IMR-90 (cell line): ENCODE data around the gene PAFAH1B1. TPM values are rescaled to one million over a fixed set of nuclear protein-coding genes. Genes with fewer than 3 reads are reported as not detected.

ENCODE experiments used
- ATAC-seq: fragments of 200-7000 bp; cut with Tn5 transposase; 2 replicates; pipeline ENCODE4 v1.9.1; 2020; ENCODE audit warnings: low read depth, mild to moderate bottlenecking, moderate library complexity
- BruUV-seq: library from RNA; stranded (reverse); fragments of 400-500 nt; replicated peaks from 2 replicates; lab custom pipeline; 2021; lab: Mats Ljungman, UMichigan
- CTCF ChIA-PET: fragments of 300-600 bp; formaldehyde crosslinking; extraction: SDS; loops from one replicate; lab custom pipeline; 2021; ENCODE audit warnings: antibody characterized with exemption; lab: Yijun Ruan, JAX
- POLR2A ChIA-PET: fragments of 300-600 bp; sonication (Branson Sonifier 250); formaldehyde crosslinking; loops from one replicate; lab custom pipeline; 2022; ENCODE audit warnings: antibody characterized with exemption; ENCODE audit not compliant: unreplicated experiment; lab: Charles Lee
- DNase-seq: peaks from one replicate; pipeline ENCODE4 v3.0.0; 2013
- H2AFZ ChIP-seq: replicated peaks from 2 replicates; pipeline ENCODE3; 2013; ENCODE audit warnings: low read length, mild to moderate bottlenecking; ENCODE audit not compliant: poor library complexity
- H2AK5ac ChIP-seq: 2 replicates; pipeline ENCODE4 v1.6.1; 2013; ENCODE audit warnings: low read depth, low read length, inconsistent platforms
- H2AK9ac ChIP-seq: replicated peaks from 2 replicates; pipeline ENCODE3; 2013; ENCODE audit warnings: mild to moderate bottlenecking, low read depth, low read length, moderate library complexity; ENCODE audit not compliant: poor library complexity
- H2BK120ac ChIP-seq: 2 replicates; pipeline ENCODE4 v1.6.1; 2013; ENCODE audit warnings: low read depth, low read length, inconsistent platforms
- H2BK15ac ChIP-seq: 3 replicates; pipeline ENCODE4 v1.6.1; 2013; ENCODE audit warnings: low read depth, low read length, inconsistent platforms
- H2BK20ac ChIP-seq: 2 replicates; pipeline ENCODE4 v1.6.1; 2013; ENCODE audit warnings: low read depth, mild to moderate bottlenecking, inconsistent platforms, low read length, moderate library complexity
- H2BK5ac ChIP-seq: 2 replicates; pipeline ENCODE4 v1.6.1; 2013; ENCODE audit warnings: mild to moderate bottlenecking, low read depth, low read length, inconsistent platforms; ENCODE audit not compliant: poor library complexity, severe bottlenecking
- H3K14ac ChIP-seq: replicated peaks from 2 replicates; pipeline ENCODE4 v1.6.1; 2013; ENCODE audit warnings: low read depth, low read length, inconsistent platforms
- H3K18ac ChIP-seq: 2 replicates; pipeline ENCODE4 v1.6.1; 2013; ENCODE audit warnings: low read depth, low read length, control low read depth
- H3K23ac ChIP-seq: 2 replicates; pipeline ENCODE4 v1.6.1; 2013; ENCODE audit warnings: low read depth, low read length, inconsistent platforms
- H3K27ac ChIP-seq: 2 replicates; pipeline ENCODE4 v1.5.1; 2013; ENCODE audit warnings: mild to moderate bottlenecking, control low read depth, low read length; ENCODE audit not compliant: insufficient read depth
- H3K27me3 ChIP-seq: 2 replicates; pipeline ENCODE4 v1.6.1; 2013; ENCODE audit warnings: low read length; ENCODE audit not compliant: control insufficient read depth, insufficient read depth
- H3K36me3 ChIP-seq: 2 replicates; pipeline ENCODE4 v1.6.1; 2013; ENCODE audit warnings: low read length, mixed read lengths; ENCODE audit not compliant: control insufficient read depth, insufficient read depth
- H3K4ac ChIP-seq: 2 replicates; pipeline ENCODE4 v1.6.1; 2013; ENCODE audit warnings: low read depth, low read length, inconsistent platforms
- H3K4me1 ChIP-seq: 2 replicates; pipeline ENCODE4 v1.6.1; 2013; ENCODE audit warnings: low read length, mixed read lengths; ENCODE audit not compliant: control insufficient read depth, insufficient read depth
- H3K4me2 ChIP-seq: 2 replicates; pipeline ENCODE4 v1.6.1; 2013; ENCODE audit warnings: low read depth, mild to moderate bottlenecking, control low read depth, low read length, moderate library complexity
- H3K4me3 ChIP-seq: 2 replicates; pipeline ENCODE4 v1.5.1; 2013; ENCODE audit warnings: low read depth, mild to moderate bottlenecking, control low read depth, low read length, moderate library complexity; ENCODE audit not compliant: insufficient read depth
- H3K56ac ChIP-seq: 2 replicates; pipeline ENCODE4 v1.6.1; 2013; ENCODE audit warnings: low read length, inconsistent platforms; ENCODE audit not compliant: insufficient read depth; ENCODE audit errors: extremely low read depth
- H3K79me1 ChIP-seq, 2 experiments: 2 replicates each; pipeline ENCODE4 v1.6.1; 2013; ENCODE audit warnings: low read length in 2 of 2, inconsistent platforms in 1 of 2, low read depth in 1 of 2
- H3K9ac ChIP-seq: 2 replicates; pipeline ENCODE4 v1.6.1; 2013; ENCODE audit warnings: low read depth, low read length, control low read depth
- H3K9me1 ChIP-seq: 2 replicates; pipeline ENCODE4 v1.6.1; 2013; ENCODE audit warnings: low read length, inconsistent platforms; ENCODE audit not compliant: insufficient read depth
- H3K9me3 ChIP-seq: 2 replicates; pipeline ENCODE4 v1.6.1; 2013; ENCODE audit warnings: low read length; ENCODE audit not compliant: control insufficient read depth, insufficient read depth
- H4K20me1 ChIP-seq: 2 replicates; pipeline ENCODE4 v1.6.1; 2013; ENCODE audit warnings: low read length, inconsistent platforms; ENCODE audit not compliant: insufficient read depth
- H4K5ac ChIP-seq: 2 replicates; pipeline ENCODE4 v1.6.1; 2013; ENCODE audit warnings: mild to moderate bottlenecking, low read depth, low read length, control low read depth
- H4K8ac ChIP-seq, 2 experiments: 2 replicates each; pipeline ENCODE4 v1.6.1; 2013; ENCODE audit warnings: low read depth in 2 of 2, low read length in 2 of 2, control low read depth in 1 of 2, inconsistent platforms in 1 of 2
- H4K91ac ChIP-seq: 2 replicates; pipeline ENCODE4 v1.6.1; 2013; ENCODE audit warnings: low read depth, low read length, inconsistent platforms; ENCODE audit not compliant: insufficient read depth
- BHLHE40 ChIP-seq: fragments of 150-350 bp; IDR thresholded peaks from 2 replicates; pipeline ENCODE4 v1.6.1; 2016; ENCODE audit warnings: mild to moderate bottlenecking, low read depth, low read length
- MAZ ChIP-seq: IDR thresholded peaks from 2 replicates; pipeline ENCODE4 v1.6.1; 2012; ENCODE audit warnings: low read depth, mild to moderate bottlenecking, low read length, improper control_type of control experiment, moderate library complexity, borderline replicate concordance
- MXI1 ChIP-seq: IDR thresholded peaks from 2 replicates; pipeline ENCODE4 v1.6.1; 2012; ENCODE audit warnings: low read depth, mild to moderate bottlenecking, low read length, moderate library complexity, borderline replicate concordance
- POLR2A ChIP-seq: IDR thresholded peaks from 2 replicates; pipeline ENCODE4 v1.6.1; 2012; ENCODE audit warnings: mild to moderate bottlenecking, low read depth, low read length
- RFX5 ChIP-seq: IDR thresholded peaks from 2 replicates; pipeline ENCODE4 v1.8.0; 2012; ENCODE audit warnings: low read depth, mild to moderate bottlenecking, low read length, moderate library complexity
- SMC3 ChIP-seq: fragments of 150-350 bp; IDR thresholded peaks from 2 replicates; pipeline ENCODE4 v1.6.1; 2016; ENCODE audit warnings: low read depth, mild to moderate bottlenecking, antibody characterized with exemption, low read length, moderate library complexity
- WGBS, 2 experiments: methylation state at CpG; one replicate each; pipeline versions ENCODE4 v1.1.5 to v1.1.7; 2013; ENCODE audit warnings: missing lambda C conversion rate in 2 of 2; ENCODE audit not compliant: insufficient read length in 1 of 2; ENCODE audit errors: extremely low coverage in 2 of 2; 5-methylcytosine and 5-hydroxymethylcytosine counted together
- dilution Hi-C: fragments of 300-500 bp; cut with HindIII; formaldehyde crosslinking; loops from one replicate; pipeline ENCODE4 v1.14.3; 2018; ENCODE audit warnings: low sequenced_read_pairs; ENCODE audit not compliant: unreplicated experiment
- in situ Hi-C: fragments of 300-500 bp; cut with MboI; formaldehyde crosslinking; loops from 3 replicates; pipeline ENCODE4 v1.14.3; 2019; ENCODE audit warnings: low sequenced_read_pairs, inconsistent platforms, mixed read lengths
- intact Hi-C: fragments of 100-400 bp; cut with micrococcal nuclease; formaldehyde crosslinking; loops from 2 replicates; pipeline ENCODE4 v1.10.0; 2022
- polyA plus RNA-seq, 3 experiments: library from polyadenylated mRNA; depleted of rRNA; stranded (reverse); fragments of >200 nt; gene quantifications; 2 replicates each; pipeline ENCODE4 v1.2.3, GENCODE V29; 2012; ENCODE audit warnings: low replicate concordance in 1 of 3
- total RNA-seq: library from RNA; depleted of rRNA; stranded (reverse); fragments of >200 nt; gene quantifications from 2 replicates; pipeline ENCODE4 v1.2.3, GENCODE V29; 2012

Gene PAFAH1B1
- total and polyA plus RNA-seq, 2 of the 4 experiments (the other 2 are of a cell fraction) = 64.5 to 127 TPM

GRCh38 chr17:2694381-2695242 is 101.2 kb downstream of the PAFAH1B1 start:
- Histone ChIP-seq H3K4me3 (no peak overlapping the region), H2AK5ac (no peak overlapping the region), H3K9me3 (no peaks in the 10 kb centered on the region), H2BK20ac (no peak overlapping the region), H2BK15ac (no peak overlapping the region), H3K18ac (no peak overlapping the region), H2AK9ac (no peak overlapping the region), H3K4ac (no peak overlapping the region), H4K91ac (no peak overlapping the region), H4K8ac (no peak overlapping the region), H3K27me3 (no peaks in the 10 kb centered on the region), H3K27ac (no peak overlapping the region), H2BK120ac (no peak overlapping the region), H3K79me1 (0 out of 4 replicates have a peak, but pooled peaks cover 0 to 3% of the 10 kb centered on the region in 2 experiments), H4K5ac (no peak overlapping the region), H3K9ac (no peak overlapping the region), H3K4me1 (no peaks in the 10 kb centered on the region), H3K9me1 (no peaks in the 10 kb centered on the region), H3K36me3 (peaks cover 48% of the 10 kb centered on the region), H3K23ac (no peak overlapping the region), H2BK5ac (no peak overlapping the region), H4K20me1 (no peaks in the 10 kb centered on the region; the same call in 1 of the 2 replicates), H3K56ac (no peak overlapping the region), H3K14ac (no peak overlapping the region), H2AFZ (no peak overlapping the region), H3K4me2 (no peak overlapping the region)
- no peak for ATAC-seq
- POLR2A ChIA-PET = no interaction called here
- no peak for DNase-seq
- intact Hi-C loops (no loop called here), dilution Hi-C loops (no loop called here), in situ Hi-C loops (no loop called here)
- CTCF ChIA-PET = no interaction called here
- BruUV-seq = no TSS peak
- 96% methylated on average over 9 of the region's 42 CpGs; no CpG with 5 or more reads in 1 of the 2 experiments for WGBS, 2 experiments
- no peak for TF ChIP-seq SMC3
- TF ChIP-seq MAZ = no peak
- no peak for TF ChIP-seq BHLHE40
- no peak for TF ChIP-seq POLR2A
- TF ChIP-seq MXI1 = no peak
- no peak for TF ChIP-seq RFX5
